HepG2 (cell line): ENCODE data around the gene HMGCS2. TPM values are rescaled to one million over a fixed set of nuclear protein-coding genes. Genes with fewer than 3 reads are reported as not detected.

Experiments used
- ASH2L ChIP-seq: fragments of 300-600, 200-600 bp; sonication (generic); IDR thresholded peaks from 2 replicates; pipeline ENCODE4 v1.7.0; 2017; ENCODE audit warnings: low read depth, mild to moderate bottlenecking, moderate library complexity, mixed read lengths, low read length; ENCODE audit not compliant: insufficient read length
- ATRX ChIP-seq: sonication (generic); formaldehyde crosslinking; IDR thresholded peaks from 2 replicates; pipeline ENCODE4 v1.4.0; 2020; ENCODE audit warnings: missing genetic modification reagents, borderline replicate concordance
- IKZF4 ChIP-seq: sonication (generic); formaldehyde crosslinking; IDR thresholded peaks from 2 replicates; pipeline ENCODE4 v1.5.1; 2020; ENCODE audit warnings: borderline replicate concordance, mild to moderate bottlenecking, low read depth, missing genetic modification reagents; ENCODE audit errors: not compliant biosample characterization
- KAT8 ChIP-seq: IDR thresholded peaks from 2 replicates; pipeline ENCODE4 v1.6.1; 2016; ENCODE audit warnings: missing genetic modification reagents, missing compliant biosample characterization
- MTF1 ChIP-seq: sonication (generic); formaldehyde crosslinking; IDR thresholded peaks from 2 replicates; pipeline ENCODE4 v1.5.0; 2020; ENCODE audit warnings: missing genetic modification reagents
- NCOA1 ChIP-seq: sonication (generic); formaldehyde crosslinking; IDR thresholded peaks from 2 replicates; pipeline ENCODE4 v1.9.0; 2021; ENCODE audit warnings: missing genetic modification reagents
- SMC3 ChIP-seq: IDR thresholded peaks from 2 replicates; pipeline ENCODE4 v1.6.1; 2011; ENCODE audit warnings: low read length, improper control_type of control experiment
- SP4 ChIP-seq: sonication (generic); formaldehyde crosslinking; IDR thresholded peaks from 2 replicates; pipeline ENCODE4 v1.8.1; 2023; ENCODE audit warnings: mild to moderate bottlenecking, missing genetic modification reagents
- SRY ChIP-seq: sonication (generic); formaldehyde crosslinking; IDR thresholded peaks from 2 replicates; pipeline ENCODE4 v1.8.0; 2022; ENCODE audit warnings: mild to moderate bottlenecking, missing genetic modification reagents
- TAF1 ChIP-seq: sonication (generic); formaldehyde crosslinking; IDR thresholded peaks from 2 replicates; pipeline ENCODE4 v1.4.0; 2020; ENCODE audit warnings: missing genetic modification reagents
- TAF15 ChIP-seq: fragments of 200-400 bp; formaldehyde crosslinking; IDR thresholded peaks from one replicate; pipeline ENCODE4 v1.6.1; 2018; ENCODE audit warnings: mild to moderate bottlenecking, low read depth, low read length; ENCODE audit not compliant: poor library complexity, severe bottlenecking
- TCF7L2 ChIP-seq: IDR thresholded peaks from 2 replicates; pipeline ENCODE4 v1.6.1; 2011; ENCODE audit warnings: mild to moderate bottlenecking, low read depth, low read length, moderate library complexity
- ZFP36L1 ChIP-seq: sonication (generic); formaldehyde crosslinking; IDR thresholded peaks from 2 replicates; pipeline ENCODE4 v1.8.0; 2022; ENCODE audit warnings: mild to moderate bottlenecking, missing genetic modification reagents, moderate library complexity
- ZKSCAN1 ChIP-seq: fragments of 150-350 bp; IDR thresholded peaks from 2 replicates; pipeline ENCODE4 v1.6.1; 2014; ENCODE audit warnings: low read length
- ZNF10 ChIP-seq: sonication (generic); formaldehyde crosslinking; IDR thresholded peaks from 2 replicates; pipeline ENCODE4 v1.4.0; 2020; ENCODE audit warnings: mild to moderate bottlenecking, low read depth, missing genetic modification reagents, borderline replicate concordance
- ZNF20 ChIP-seq: sonication (generic); formaldehyde crosslinking; IDR thresholded peaks from 2 replicates; pipeline ENCODE4 v1.4.0; 2020; ENCODE audit warnings: mild to moderate bottlenecking, moderate library complexity, missing genetic modification reagents
- ZNF326 ChIP-seq: sonication (generic); formaldehyde crosslinking; IDR thresholded peaks from 2 replicates; pipeline ENCODE4 v1.4.0; 2020; ENCODE audit warnings: missing genetic modification reagents, borderline replicate concordance
- ZNF33A ChIP-seq: sonication (generic); formaldehyde crosslinking; IDR thresholded peaks from 2 replicates; pipeline ENCODE4 v1.5.1; 2020; ENCODE audit warnings: missing genetic modification reagents, mild to moderate bottlenecking, moderate library complexity, borderline replicate concordance
- ZNF446 ChIP-seq: sonication (generic); formaldehyde crosslinking; IDR thresholded peaks from 2 replicates; pipeline ENCODE4 v1.5.0; 2020; ENCODE audit warnings: mild to moderate bottlenecking, missing genetic modification reagents
- ZNF530 ChIP-seq: sonication (generic); formaldehyde crosslinking; IDR thresholded peaks from 2 replicates; pipeline ENCODE4 v1.5.0; 2020; ENCODE audit warnings: low read depth, mild to moderate bottlenecking, missing genetic modification reagents
- ZNF552 ChIP-seq: sonication (generic); formaldehyde crosslinking; IDR thresholded peaks from 2 replicates; pipeline ENCODE4 v1.9.0; 2022; ENCODE audit warnings: missing genetic modification reagents, mild to moderate bottlenecking, borderline replicate concordance
- ZNF652 ChIP-seq: IDR thresholded peaks from 2 replicates; pipeline ENCODE4 v1.6.1; 2016; ENCODE audit warnings: low read depth, borderline replicate concordance
- ZNF703 ChIP-seq: sonication (generic); formaldehyde crosslinking; IDR thresholded peaks from 2 replicates; pipeline ENCODE4 v1.5.1; 2020; ENCODE audit warnings: missing genetic modification reagents, mild to moderate bottlenecking, moderate library complexity, borderline replicate concordance
- polyA plus RNA-seq, 8 experiments: library from polyadenylated mRNA; depleted of rRNA in 3 of 8; stranded (reverse) in 7 of 8; unstranded in 1 of 8; fragments of >200 nt; fragmentation: Illumina TruSeq in 4 of 8; extraction: Trizol in 4 of 8; gene quantifications; 2 replicates each; pipeline versions ENCODE4 v1.2.1 to v1.2.3, GENCODE V29; 2011 to 2016; ENCODE audit warnings: low read depth in 4 of 8, missing spikeins in 1 of 8, mixed read lengths in 1 of 8; ENCODE audit not compliant: insufficient read depth in 1 of 8
- total RNA-seq, 5 experiments: library from RNA; depleted of rRNA; stranded (reverse); fragments of >200 nt; fragmentation: Illumina TruSeq; extraction: Trizol; gene quantifications; 2 replicates each; pipeline ENCODE4 v1.2.3, GENCODE V29; 2016; ENCODE audit warnings: low read depth in 1 of 5
- TF ChIP-seq, protein P1 (sequence below): sonication (generic); formaldehyde crosslinking; IDR thresholded peaks from 2 replicates; pipeline ENCODE4 v1.5.1; 2020; ENCODE audit warnings: missing genetic modification reagents, mild to moderate bottlenecking, borderline replicate concordance
- TF ChIP-seq, protein P2 (sequence below): sonication (generic); formaldehyde crosslinking; IDR thresholded peaks from 2 replicates; pipeline ENCODE4 v1.4.0; 2020; ENCODE audit warnings: mild to moderate bottlenecking, missing genetic modification reagents

The HMGCS2 gene
- total and polyA plus RNA-seq, 2 of the 13 experiments (the other 11 are each of a cell fraction or from before 2014, with no cell fraction given), result 0.44 to 1.5 TPM

- no peak for TF ChIP-seq ZNF530 (CRISPR knock-in tag)
- TF ChIP-seq TAF15, result no peak
- no peak for TF ChIP-seq SRY
- no peak for TF ChIP-seq ZNF33A (CRISPR knock-in tag)
- TF ChIP-seq ZNF10, result no peak
- TF ChIP-seq SP4 (CRISPR knock-in tag), result no peak
- no peak for TF ChIP-seq ZNF326
- no peak for TF ChIP-seq MTF1 (CRISPR knock-in tag)
- no peak for TF ChIP-seq ZNF652 (CRISPR knock-in tag)
- no peak for TF ChIP-seq TAF1 (CRISPR knock-in tag)
- no peak for TF ChIP-seq IKZF4 (CRISPR knock-in tag)
- no peak for TF ChIP-seq ZKSCAN1
- TF ChIP-seq, protein P1, sequence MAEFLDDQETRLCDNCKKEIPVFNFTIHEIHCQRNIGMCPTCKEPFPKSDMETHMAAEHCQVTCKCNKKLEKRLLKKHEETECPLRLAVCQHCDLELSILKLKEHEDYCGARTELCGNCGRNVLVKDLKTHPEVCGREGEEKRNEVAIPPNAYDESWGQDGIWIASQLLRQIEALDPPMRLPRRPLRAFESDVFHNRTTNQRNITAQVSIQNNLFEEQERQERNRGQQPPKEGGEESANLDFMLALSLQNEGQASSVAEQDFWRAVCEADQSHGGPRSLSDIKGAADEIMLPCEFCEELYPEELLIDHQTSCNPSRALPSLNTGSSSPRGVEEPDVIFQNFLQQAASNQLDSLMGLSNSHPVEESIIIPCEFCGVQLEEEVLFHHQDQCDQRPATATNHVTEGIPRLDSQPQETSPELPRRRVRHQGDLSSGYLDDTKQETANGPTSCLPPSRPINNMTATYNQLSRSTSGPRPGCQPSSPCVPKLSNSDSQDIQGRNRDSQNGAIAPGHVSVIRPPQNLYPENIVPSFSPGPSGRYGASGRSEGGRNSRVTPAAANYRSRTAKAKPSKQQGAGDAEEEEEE (CRISPR knock-in tag), result no peak
- no peak for TF ChIP-seq ZNF20
- TF ChIP-seq SMC3, result no peak
- TF ChIP-seq ZFP36L1, result no peak; the same call in 1 of the 2 replicates
- no peak for TF ChIP-seq ZNF446 (CRISPR knock-in tag)
- TF ChIP-seq NCOA1 (CRISPR knock-in tag), result no peak
- TF ChIP-seq TCF7L2, result no peak
- TF ChIP-seq ZNF703 (CRISPR knock-in tag), result no peak
- TF ChIP-seq, protein P2, sequence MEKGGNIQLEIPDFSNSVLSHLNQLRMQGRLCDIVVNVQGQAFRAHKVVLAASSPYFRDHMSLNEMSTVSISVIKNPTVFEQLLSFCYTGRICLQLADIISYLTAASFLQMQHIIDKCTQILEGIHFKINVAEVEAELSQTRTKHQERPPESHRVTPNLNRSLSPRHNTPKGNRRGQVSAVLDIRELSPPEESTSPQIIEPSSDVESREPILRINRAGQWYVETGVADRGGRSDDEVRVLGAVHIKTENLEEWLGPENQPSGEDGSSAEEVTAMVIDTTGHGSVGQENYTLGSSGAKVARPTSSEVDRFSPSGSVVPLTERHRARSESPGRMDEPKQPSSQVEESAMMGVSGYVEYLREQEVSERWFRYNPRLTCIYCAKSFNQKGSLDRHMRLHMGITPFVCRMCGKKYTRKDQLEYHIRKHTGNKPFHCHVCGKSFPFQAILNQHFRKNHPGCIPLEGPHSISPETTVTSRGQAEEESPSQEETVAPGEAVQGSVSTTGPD (CRISPR knock-in tag), result no peak
- TF ChIP-seq ZNF552 (CRISPR knock-in tag), result no peak
- TF ChIP-seq ATRX (CRISPR knock-in tag), result no peak
- TF ChIP-seq KAT8, result no peak
- no peak for TF ChIP-seq ASH2L
These were observed 47.7 kb upstream of the HMGCS2 start (continued) for GRCh38 chr1:119816407-119816806.
